ENCODE data around the gene DOP1A. TPM values are rescaled to one million over a fixed set of nuclear protein-coding genes. Genes with fewer than 3 reads are reported as not detected.
A peak's percentile ranks its signal among the peaks of the same experiment; 100 is the strongest.

DOP1A gene
- total and polyA plus RNA-seq, 7 experiments from 2014 or later, result 5.9 to 33.9 (median 25.0) TPM

DNA sequence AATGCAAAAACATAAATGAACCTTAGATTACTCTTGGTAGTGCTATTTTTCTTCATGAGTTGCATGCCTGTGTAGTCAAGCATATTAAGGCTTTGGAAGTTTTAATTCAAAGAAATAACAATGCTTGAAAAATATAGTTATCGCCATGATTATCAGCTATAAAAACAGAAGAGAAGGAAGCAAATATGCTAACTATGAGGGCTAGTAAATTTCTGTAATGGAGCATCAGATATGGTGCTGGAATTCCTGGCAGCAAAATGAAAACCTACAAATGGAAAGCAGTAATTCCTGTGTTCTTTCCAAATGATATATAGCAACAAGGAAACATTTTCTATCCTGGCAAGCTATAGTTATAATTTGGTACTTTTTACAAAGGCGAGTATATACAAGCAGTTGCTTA lies 29.7 kb downstream of the DOP1A start:
- POLR2A ChIA-PET, result no interaction called here
- no peaks in the 10 kb centered on the region for H3K27me3 Mint-ChIP-seq
- no peak for ATAC-seq
- intact Hi-C loops (cut with micrococcal nuclease), result no loop called here
- CTCF ChIA-PET, result no interaction called here
- H3K27me3 ChIP-seq (ENCODE audit: control insufficient read depth in 2 of 2, insufficient read depth in 2 of 2, low read length in 2 of 2), result no peaks in the 10 kb centered on the region
- H3K9me3 Mint-ChIP-seq, result peaks cover 0 to 9% (median 0%) of the 10 kb centered on the region in 11 donors
- H3K36me3 Mint-ChIP-seq, result peaks cover 5 to 40% (median 34%) of the 10 kb centered on the region in 5 donors
- H3K4me1 Mint-ChIP-seq, result peaks cover 0 to 29% (median 12%) of the 10 kb centered on the region in 7 donors
- no peak for DNase-seq
- H3K4me3 Mint-ChIP-seq, result no peak overlapping the region
- no peaks in the 10 kb centered on the region for H3K4me1 ChIP-seq (ENCODE audit: control insufficient read depth in 2 of 2, insufficient read depth in 2 of 2, low read length in 2 of 2)
- H3K27ac ChIP-seq (ENCODE audit: low read depth, low read length), result no peak overlapping the region
- H3K36me3 ChIP-seq (ENCODE audit: control insufficient read depth in 2 of 3, insufficient read depth in 3 of 3, low read length in 3 of 3), result peaks cover 0 to 13% (median 4%) of the 10 kb centered on the region in 3 experiments
- H3K27ac Mint-ChIP-seq, result no peak overlapping the region
- H3K4me3 ChIP-seq (ENCODE audit: low read length), result no peak overlapping the region
- H3K9me3 ChIP-seq (ENCODE audit: control insufficient read depth in 2 of 3, low read length in 3 of 3), result no peaks in the 10 kb centered on the region

DNA sequence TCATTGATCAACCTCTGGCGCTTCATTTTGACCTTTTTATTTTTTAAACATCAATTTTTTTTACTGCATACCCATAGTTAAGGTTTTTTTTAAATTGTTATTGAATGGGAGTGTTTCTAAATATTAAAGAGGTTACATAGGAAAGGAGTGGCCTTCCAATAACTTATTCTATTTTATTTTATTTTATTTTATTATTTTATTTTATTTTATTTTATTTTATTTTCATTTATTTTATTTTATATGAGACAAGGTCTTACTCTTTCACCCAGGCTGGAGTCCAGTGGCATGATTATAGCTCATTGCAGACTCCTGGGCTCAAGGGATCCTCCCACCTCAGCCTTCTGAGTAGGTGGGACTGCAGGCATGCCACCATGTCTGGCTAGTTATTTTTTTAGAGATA lies 30.2 kb downstream of the DOP1A start:
- ChIA-PET CTCF (interaction anchor here (0.6 kb wide), 1 partner anchor 32 kb away, joined by 3 read pairs; no protein-coding TSS in a partner anchor), POLR2A (no interaction called here)
- no peak overlapping the region for H3K27ac ChIP-seq (ENCODE audit: low read depth, low read length)
- H3K4me3 ChIP-seq (ENCODE audit: low read length), result no peak overlapping the region
- H3K27me3 ChIP-seq (ENCODE audit: control insufficient read depth in 2 of 2, insufficient read depth in 2 of 2, low read length in 2 of 2), result no peaks in the 10 kb centered on the region
- H3K36me3 ChIP-seq (ENCODE audit: control insufficient read depth in 2 of 3, insufficient read depth in 3 of 3, low read length in 3 of 3), result peaks cover 0 to 16% (median 6%) of the 10 kb centered on the region in 3 experiments
- DNase-seq, result no peak
- ATAC-seq, result no peak
- Mint-ChIP-seq H3K4me1 (peaks cover 0 to 29% (median 10%) of the 10 kb centered on the region in 7 donors), H3K27me3 (no peaks in the 10 kb centered on the region), H3K36me3 (peaks cover 7 to 45% (median 39%) of the 10 kb centered on the region in 5 donors), H3K4me3 (no peak overlapping the region), H3K27ac (no peak overlapping the region), H3K9me3 (peaks cover 0 to 9% (median 0%) of the 10 kb centered on the region in 11 donors)
- H3K9me3 ChIP-seq (ENCODE audit: control insufficient read depth in 2 of 3, low read length in 3 of 3), result no peaks in the 10 kb centered on the region
- intact Hi-C loops (cut with micrococcal nuclease), result no loop called here
- no peaks in the 10 kb centered on the region for H3K4me1 ChIP-seq (ENCODE audit: control insufficient read depth in 2 of 2, insufficient read depth in 2 of 2, low read length in 2 of 2)

DNA sequence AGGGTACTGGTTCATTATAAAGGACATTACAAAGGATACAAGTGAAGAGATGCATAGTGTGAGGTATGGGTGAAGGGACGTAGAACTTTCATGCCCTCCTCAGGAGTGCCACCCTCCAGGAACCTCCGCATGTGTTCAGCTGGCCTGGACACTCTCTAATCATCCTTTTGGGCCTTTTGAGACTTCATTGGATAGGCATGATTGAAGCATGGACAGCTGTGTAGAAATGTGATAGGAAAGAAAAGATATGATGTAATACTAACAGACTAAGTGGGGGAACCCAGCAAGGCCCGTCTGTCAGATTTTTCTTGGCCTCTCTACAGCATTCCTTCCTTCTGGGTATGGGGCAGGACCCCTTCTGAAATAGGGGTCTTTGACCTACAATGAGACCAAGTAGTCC lies 31.1 kb downstream of the DOP1A start:
- ChIA-PET POLR2A (no interaction called here), CTCF (no interaction called here)
- H3K9me3 ChIP-seq (ENCODE audit: control insufficient read depth in 2 of 3, low read length in 3 of 3), result no peaks in the 10 kb centered on the region
- no peak overlapping the region for H3K27ac ChIP-seq (ENCODE audit: low read depth, low read length)
- peaks cover 8 to 54% (median 48%) of the 10 kb centered on the region in 5 donors for H3K36me3 Mint-ChIP-seq
- peaks cover 0 to 21% (median 7%) of the 10 kb centered on the region in 3 experiments for H3K36me3 ChIP-seq (ENCODE audit: control insufficient read depth in 2 of 3, insufficient read depth in 3 of 3, low read length in 3 of 3)
- H3K4me1 Mint-ChIP-seq, result peaks cover 0 to 29% (median 9%) of the 10 kb centered on the region in 7 donors
- intact Hi-C loops (cut with micrococcal nuclease), result no loop called here
- H3K27me3 Mint-ChIP-seq, result no peaks in the 10 kb centered on the region
- H3K27ac Mint-ChIP-seq, result peak overlapping the region in 2 of 9 donors; percentile 7 to 83
- H3K27me3 ChIP-seq (ENCODE audit: control insufficient read depth in 2 of 2, insufficient read depth in 2 of 2, low read length in 2 of 2), result no peaks in the 10 kb centered on the region
- H3K4me3 Mint-ChIP-seq, result no peak overlapping the region
- H3K4me3 ChIP-seq (ENCODE audit: low read length), result no peak overlapping the region
- ATAC-seq (no peak), DNase-seq (no peak)
- peaks cover 0 to 11% (median 2%) of the 10 kb centered on the region in 11 donors for H3K9me3 Mint-ChIP-seq
- no peaks in the 10 kb centered on the region for H3K4me1 ChIP-seq (ENCODE audit: control insufficient read depth in 2 of 2, insufficient read depth in 2 of 2, low read length in 2 of 2)

DNA sequence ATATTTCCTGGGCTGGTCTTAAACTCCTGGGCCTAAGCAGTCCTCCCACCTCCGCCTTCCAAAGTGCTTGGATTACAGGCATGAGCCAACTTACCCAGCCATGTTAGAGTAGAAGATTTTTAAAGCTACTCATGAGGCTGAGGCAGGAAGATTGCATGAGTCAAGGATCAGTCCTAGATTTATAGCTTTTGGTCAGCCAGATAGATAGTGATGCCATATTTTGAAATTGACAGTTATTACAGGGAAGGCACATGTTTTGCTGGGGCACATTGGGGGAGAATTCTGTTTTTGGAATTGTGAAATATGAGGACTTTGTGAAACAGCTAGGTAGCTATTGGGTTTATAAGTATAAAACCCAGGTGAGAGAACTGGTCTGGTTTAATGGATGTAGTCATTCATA lies 40.9 kb downstream of the DOP1A start:
- no peak for ATAC-seq
- Mint-ChIP-seq H3K27ac (peak overlapping the region in 1 of 9 donors; percentile 4), H3K9me3 (peaks cover 0 to 17% (median 7%) of the 10 kb centered on the region in 11 donors), H3K4me1 (no peaks in the 10 kb centered on the region), H3K27me3 (no peaks in the 10 kb centered on the region), H3K4me3 (no peak overlapping the region), H3K36me3 (peaks cover 14 to 41% (median 35%) of the 10 kb centered on the region in 5 donors)
- POLR2A ChIA-PET, result no interaction called here
- no peak overlapping the region for H3K27ac ChIP-seq (ENCODE audit: low read depth, low read length)
- intact Hi-C loops (cut with micrococcal nuclease), result no loop called here
- DNase-seq, result no peak
- H3K36me3 ChIP-seq (ENCODE audit: control insufficient read depth in 2 of 3, insufficient read depth in 3 of 3, low read length in 3 of 3), result peaks cover 0 to 30% (median 5%) of the 10 kb centered on the region in 3 experiments
- no peaks in the 10 kb centered on the region for H3K27me3 ChIP-seq (ENCODE audit: control insufficient read depth in 2 of 2, insufficient read depth in 2 of 2, low read length in 2 of 2)
- H3K4me1 ChIP-seq (ENCODE audit: control insufficient read depth in 2 of 2, insufficient read depth in 2 of 2, low read length in 2 of 2), result no peaks in the 10 kb centered on the region
- CTCF ChIA-PET, result no interaction called here
- no peak overlapping the region for H3K4me3 ChIP-seq (ENCODE audit: low read length)
- no peaks in the 10 kb centered on the region for H3K9me3 ChIP-seq (ENCODE audit: control insufficient read depth in 2 of 3, low read length in 3 of 3)

- no peak overlapping the region for H3K4me3 ChIP-seq (ENCODE audit: low read length)
- Mint-ChIP-seq H3K27ac (no peak overlapping the region), H3K4me1 (no peaks in the 10 kb centered on the region), H3K9me3 (no peaks in the 10 kb centered on the region), H3K27me3 (no peaks in the 10 kb centered on the region), H3K36me3 (peaks cover 0 to 28% (median 12%) of the 10 kb centered on the region in 5 donors), H3K4me3 (no peak overlapping the region)
- intact Hi-C loops (cut with micrococcal nuclease), result no loop called here
- ChIA-PET POLR2A (no interaction called here), CTCF (no interaction called here)
- no peaks in the 10 kb centered on the region for H3K4me1 ChIP-seq (ENCODE audit: control insufficient read depth in 2 of 2, insufficient read depth in 2 of 2, low read length in 2 of 2)
- peaks cover 0 to 28% (median 0%) of the 10 kb centered on the region in 3 experiments for H3K36me3 ChIP-seq (ENCODE audit: control insufficient read depth in 2 of 3, insufficient read depth in 3 of 3, low read length in 3 of 3)
- H3K9me3 ChIP-seq (ENCODE audit: control insufficient read depth in 2 of 3, low read length in 3 of 3), result no peaks in the 10 kb centered on the region
- H3K27me3 ChIP-seq (ENCODE audit: control insufficient read depth in 2 of 2, insufficient read depth in 2 of 2, low read length in 2 of 2), result no peaks in the 10 kb centered on the region
- ATAC-seq, result no peak
- DNase-seq, result no peak
- no peak overlapping the region for H3K27ac ChIP-seq (ENCODE audit: low read depth, low read length)
These were observed 45.8 kb downstream of the DOP1A start for GRCh38 chr6:83113258-83113657.

- no peaks in the 10 kb centered on the region for H3K27me3 Mint-ChIP-seq
- no peak overlapping the region for H3K27ac ChIP-seq (ENCODE audit: low read depth, low read length)
These were observed 46.7 kb downstream of the DOP1A start for GRCh38 chr6:83114164-83114563.

GRCh38 chr6:83117802-83118201 lies 50.3 kb downstream of the DOP1A start:
- no peak overlapping the region for H3K27ac Mint-ChIP-seq
- no peaks in the 10 kb centered on the region for H3K27me3 Mint-ChIP-seq
- Histone ChIP-seq H3K9me3 (ENCODE audit: control insufficient read depth in 2 of 3, low read length in 3 of 3) (no peaks in the 10 kb centered on the region), H3K36me3 (ENCODE audit: control insufficient read depth in 2 of 3, insufficient read depth in 3 of 3, low read length in 3 of 3) (peaks cover 5 to 8% (median 7%) of the 10 kb centered on the region in 3 experiments), H3K27me3 (ENCODE audit: control insufficient read depth in 2 of 2, insufficient read depth in 2 of 2, low read length in 2 of 2) (no peaks in the 10 kb centered on the region), H3K27ac (ENCODE audit: low read depth, low read length) (no peak overlapping the region), H3K4me3 (ENCODE audit: low read length) (no peak overlapping the region), H3K4me1 (ENCODE audit: control insufficient read depth in 2 of 2, insufficient read depth in 2 of 2, low read length in 2 of 2) (no peaks in the 10 kb centered on the region)
- H3K4me1 Mint-ChIP-seq, result no peaks in the 10 kb centered on the region
- POLR2A ChIA-PET, result no interaction called here
- H3K36me3 Mint-ChIP-seq, result peaks cover 0 to 18% (median 12%) of the 10 kb centered on the region in 5 donors
- intact Hi-C loops (cut with micrococcal nuclease), result no loop called here
- DNase-seq, result no peak
- no peaks in the 10 kb centered on the region for H3K9me3 Mint-ChIP-seq
- CTCF ChIA-PET, result interaction anchor here (1.3 kb wide), 1 partner anchor 50 kb away, joined by 3 read pairs; the partner anchor contains the start of gene DOP1A
- no peak overlapping the region for H3K4me3 Mint-ChIP-seq
- ATAC-seq, result no peak

More at GRCh38 chr6:83114164-83114563, 46.7 kb downstream of the DOP1A start:
- DNase-seq (no peak), ATAC-seq (no peak)
- Mint-ChIP-seq H3K36me3 (peaks cover 0 to 28% (median 16%) of the 10 kb centered on the region in 5 donors), H3K4me3 (no peak overlapping the region), H3K9me3 (no peaks in the 10 kb centered on the region), H3K4me1 (no peaks in the 10 kb centered on the region), H3K27ac (peak overlapping the region in 1 of 9 donors; percentile 1)
- Histone ChIP-seq H3K27me3 (ENCODE audit: control insufficient read depth in 2 of 2, insufficient read depth in 2 of 2, low read length in 2 of 2) (no peaks in the 10 kb centered on the region), H3K4me1 (ENCODE audit: control insufficient read depth in 2 of 2, insufficient read depth in 2 of 2, low read length in 2 of 2) (no peaks in the 10 kb centered on the region), H3K36me3 (ENCODE audit: control insufficient read depth in 2 of 3, insufficient read depth in 3 of 3, low read length in 3 of 3) (peaks cover 0 to 21% (median 0%) of the 10 kb centered on the region in 3 experiments), H3K9me3 (ENCODE audit: control insufficient read depth in 2 of 3, low read length in 3 of 3) (no peaks in the 10 kb centered on the region), H3K4me3 (ENCODE audit: low read length) (no peak overlapping the region)
- intact Hi-C loops (cut with micrococcal nuclease), result no loop called here
- ChIA-PET CTCF (no interaction called here), POLR2A (no interaction called here)

Measured in naive thymus-derived CD4-positive, alpha-beta T cell (primary cell).